Neuronal stem cell (in vitro differentiated cells): ENCODE measurements around the gene KEAP1.

Source experiments
- DNase-seq: peaks from one replicate; pipeline ENCODE4 v3.0.0-alpha.2; 2013; ENCODE audit warnings: low spot score
- H2AFZ ChIP-seq: one replicate; pipeline ENCODE4 v1.6.1; 2013; ENCODE audit warnings: mild to moderate bottlenecking, low read length, inconsistent platforms
- H2AK5ac ChIP-seq: 2 replicates; pipeline ENCODE4 v1.6.1; 2013; ENCODE audit warnings: low read depth, mild to moderate bottlenecking, inconsistent platforms, low read length, moderate library complexity, mixed read lengths
- H2BK120ac ChIP-seq: 2 replicates; pipeline ENCODE4 v1.6.1; 2013; ENCODE audit warnings: low read depth, mild to moderate bottlenecking, inconsistent platforms, low read length, moderate library complexity, mixed read lengths
- H2BK12ac ChIP-seq: one replicate; pipeline ENCODE4 v1.6.1; 2013; ENCODE audit warnings: low read length, inconsistent platforms
- H2BK15ac ChIP-seq: 2 replicates; pipeline ENCODE4 v1.6.1; 2013; ENCODE audit warnings: mild to moderate bottlenecking, low read length, inconsistent platforms, mixed read lengths
- H2BK5ac ChIP-seq: one replicate; pipeline ENCODE4 v1.6.1; 2013; ENCODE audit warnings: inconsistent platforms, mild to moderate bottlenecking, low read length, moderate library complexity
- H3K14ac ChIP-seq: one replicate; pipeline ENCODE4 v1.6.1; 2013; ENCODE audit warnings: low read length, inconsistent platforms
- H3K18ac ChIP-seq: 2 replicates; pipeline ENCODE4 v1.6.1; 2013; ENCODE audit warnings: low read length, inconsistent platforms
- H3K23ac ChIP-seq: 2 replicates; pipeline ENCODE4 v1.6.1; 2013; ENCODE audit warnings: low read depth, mild to moderate bottlenecking, mixed read lengths, low read length, inconsistent platforms; ENCODE audit not compliant: poor library complexity
- H3K27ac ChIP-seq: replicated peaks from 3 replicates; pipeline ENCODE4 v1.5.1; 2013; ENCODE audit warnings: low read length, inconsistent platforms
- H3K27me3 ChIP-seq, 3 experiments: 2 replicates each; pipeline ENCODE4 v1.6.1; 2013; ENCODE audit warnings: low read length in 3 of 3, mild to moderate bottlenecking in 2 of 3, inconsistent platforms in 1 of 3, low read depth in 1 of 3, mixed read lengths in 1 of 3, moderate library complexity in 1 of 3; ENCODE audit not compliant: control insufficient read depth in 3 of 3, insufficient read depth in 3 of 3
- H3K36me3 ChIP-seq, 2 donors: replicated peaks in 1 of 2; 2 replicates each; pipeline ENCODE4 v1.6.1; 2013; ENCODE audit warnings: low read length in 2 of 2; ENCODE audit not compliant: control insufficient read depth in 2 of 2, insufficient read depth in 2 of 2
- H3K4ac ChIP-seq: 2 replicates; pipeline ENCODE4 v1.6.1; 2013; ENCODE audit warnings: inconsistent platforms, mild to moderate bottlenecking, low read length, moderate library complexity
- H3K4me1 ChIP-seq, 2 donors: 1 replicate in 1 of 2; 2 replicates in 1 of 2; pipeline ENCODE4 v1.6.1; 2013; ENCODE audit warnings: low read length in 2 of 2, low read depth in 1 of 2; ENCODE audit not compliant: control insufficient read depth in 2 of 2, insufficient read depth in 1 of 2
- H3K4me2 ChIP-seq: one replicate; pipeline ENCODE4 v1.6.1; 2013; ENCODE audit warnings: mild to moderate bottlenecking, low read length, inconsistent platforms; ENCODE audit not compliant: insufficient read depth, poor library complexity, severe bottlenecking
- H3K4me3 ChIP-seq, 2 donors: 2 replicates each; pipeline ENCODE4 v1.5.1; 2013; ENCODE audit warnings: low read length in 2 of 2, mild to moderate bottlenecking in 2 of 2, inconsistent platforms in 1 of 2, moderate library complexity in 1 of 2
- H3K79me1 ChIP-seq: one replicate; pipeline ENCODE4 v1.6.1; 2013; ENCODE audit warnings: low read depth, mild to moderate bottlenecking, inconsistent platforms, low read length, moderate library complexity
- H3K9ac ChIP-seq: one replicate; pipeline ENCODE4 v1.6.1; 2013; ENCODE audit warnings: mild to moderate bottlenecking, low read depth, low read length, inconsistent platforms; ENCODE audit not compliant: poor library complexity
- H3K9me3 ChIP-seq, 2 donors: replicated peaks in 1 of 2; 2 replicates each; pipeline versions ENCODE3 to v1.6.1; 2013; ENCODE audit warnings: low read length in 2 of 2, mild to moderate bottlenecking in 2 of 2, inconsistent platforms in 1 of 2, low read depth in 1 of 2, mixed read lengths in 1 of 2, moderate library complexity in 1 of 2; ENCODE audit not compliant: control insufficient read depth in 2 of 2, insufficient read depth in 1 of 2
- H4K8ac ChIP-seq: one replicate; pipeline ENCODE4 v1.6.1; 2013; ENCODE audit warnings: low read depth, mild to moderate bottlenecking, inconsistent platforms, low read length, moderate library complexity
- H4K91ac ChIP-seq: one replicate; pipeline ENCODE4 v1.6.1; 2013; ENCODE audit warnings: low read length, low read depth, mild to moderate bottlenecking, inconsistent platforms; ENCODE audit not compliant: poor library complexity
- WGBS, 2 donors: extraction: QIAGEN DNeasy Blood & Tissue Kit; methylation state at CpG; one replicate each; pipeline ENCODE4 v1.1.7; 2013; ENCODE audit warnings: missing lambda C conversion rate in 2 of 2, mixed read lengths in 1 of 2; ENCODE audit not compliant: insufficient read length in 2 of 2, insufficient replicate concordance in 1 of 2; ENCODE audit errors: extremely low coverage in 2 of 2; 5-methylcytosine and 5-hydroxymethylcytosine counted together

Gene KEAP1

DNA sequence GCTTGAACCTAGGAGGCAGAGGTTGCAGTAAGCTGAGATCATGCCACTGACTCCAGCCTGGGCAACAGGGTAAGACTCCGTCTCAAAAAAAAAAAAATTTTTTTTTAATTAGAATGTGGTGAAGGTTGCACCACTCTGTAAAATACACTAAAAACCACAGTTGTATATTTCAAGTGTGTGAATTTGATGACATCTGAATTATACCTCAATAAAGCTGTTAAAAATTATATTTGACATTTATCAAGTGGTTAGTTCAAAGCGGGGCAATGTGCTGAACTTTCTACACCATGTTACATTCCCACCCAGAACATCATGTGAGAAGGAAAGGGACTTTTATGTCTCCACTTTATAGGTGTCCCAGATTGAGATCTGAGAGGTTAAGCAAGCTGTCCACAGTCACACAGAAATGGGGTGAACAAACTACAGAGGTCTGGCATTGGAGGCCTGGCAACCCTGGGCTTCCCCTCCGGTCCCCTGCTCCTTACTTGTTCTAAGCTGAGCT, 20.0 kb upstream of the KEAP1 start:
- H3K27me3 ChIP-seq: peaks cover 0 to 42% (median 8%) of the 10 kb centered on the region in 3 experiments
- no peak overlapping the region for H2AFZ ChIP-seq
- H2BK12ac ChIP-seq: no peak overlapping the region
- H3K9ac ChIP-seq: no peak overlapping the region
- H3K4me3 ChIP-seq: no peak overlapping the region
- no CpG with 5 or more reads among the region's 3 CpGs for WGBS, 2 donors
- no peak overlapping the region for H2BK120ac ChIP-seq
- no peaks in the 10 kb centered on the region for H3K9me3 ChIP-seq
- H3K18ac ChIP-seq: no peak overlapping the region
- H3K79me1 ChIP-seq: no peaks in the 10 kb centered on the region
- H3K14ac ChIP-seq: no peak overlapping the region
- DNase-seq: no peak
- H3K23ac ChIP-seq: no peak overlapping the region
- no peak overlapping the region for H3K4ac ChIP-seq
- peaks cover 2 to 6% of the 10 kb centered on the region in 2 donors for H3K4me1 ChIP-seq
- H4K8ac ChIP-seq: no peak overlapping the region
- H4K91ac ChIP-seq: no peak overlapping the region
- no peak overlapping the region for H2BK15ac ChIP-seq
- H2BK5ac ChIP-seq: no peak overlapping the region
- H3K4me2 ChIP-seq: no peak overlapping the region
- no peak overlapping the region for H3K27ac ChIP-seq
- H2AK5ac ChIP-seq: no peak overlapping the region
- H3K36me3 ChIP-seq: no peaks in the 10 kb centered on the region

DNA sequence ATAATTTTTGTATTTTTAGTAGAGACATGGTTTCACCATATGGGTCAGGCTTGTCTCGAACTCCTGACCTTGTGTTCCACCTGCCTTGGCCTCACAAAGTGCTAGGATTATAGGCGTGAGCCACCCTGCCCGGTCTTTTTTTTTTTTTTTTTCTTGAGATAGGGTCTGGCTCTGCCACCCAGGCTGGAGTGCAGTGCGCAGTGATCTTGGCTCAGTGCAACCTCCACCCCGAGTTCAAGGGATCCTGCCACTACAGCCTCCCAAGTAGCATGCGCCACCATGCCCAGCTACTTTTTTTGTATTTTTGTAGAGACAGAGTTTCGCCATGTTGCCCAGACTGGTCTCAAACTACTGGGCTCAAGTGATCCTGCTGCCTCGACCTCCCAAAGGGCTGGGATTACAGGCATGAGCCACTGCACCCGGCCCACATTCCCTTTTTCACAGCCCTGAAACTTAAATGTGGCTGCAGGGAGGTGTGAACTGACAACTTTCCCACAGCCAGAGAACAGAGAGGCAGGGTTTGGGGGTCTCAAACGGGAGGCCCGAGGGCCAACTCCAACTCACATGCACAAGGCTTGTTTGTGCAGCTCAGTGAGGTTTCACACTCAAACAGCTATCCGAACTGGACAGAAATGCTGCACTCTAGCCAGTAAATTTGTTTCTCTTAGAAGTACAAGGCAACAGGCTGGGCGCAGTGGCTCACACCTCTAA, 18.5 kb upstream of the KEAP1 start:
- no peak overlapping the region for H2BK15ac ChIP-seq
- H2BK120ac ChIP-seq: no peak overlapping the region
- H3K9ac ChIP-seq: no peak overlapping the region
- no peak for DNase-seq
- H3K14ac ChIP-seq: no peak overlapping the region
- H2AK5ac ChIP-seq: no peak overlapping the region
- no peak overlapping the region for H3K4me3 ChIP-seq
- H3K4ac ChIP-seq: no peak overlapping the region
- H4K91ac ChIP-seq: no peak overlapping the region
- no peaks in the 10 kb centered on the region for H3K36me3 ChIP-seq
- peaks cover 0 to 57% (median 23%) of the 10 kb centered on the region in 3 experiments for H3K27me3 ChIP-seq
- no peak overlapping the region for H3K27ac ChIP-seq
- peaks cover 2% of the 10 kb centered on the region for H3K79me1 ChIP-seq
- H3K23ac ChIP-seq: no peak overlapping the region
- no peak overlapping the region for H2AFZ ChIP-seq
- no peak overlapping the region for H2BK5ac ChIP-seq
- no peak overlapping the region for H4K8ac ChIP-seq
- H3K18ac ChIP-seq: no peak overlapping the region
- H3K4me2 ChIP-seq: no peak overlapping the region
- no CpG with 5 or more reads among the region's 13 CpGs for WGBS, 2 donors
- H2BK12ac ChIP-seq: no peak overlapping the region
- no peaks in the 10 kb centered on the region for H3K9me3 ChIP-seq
- peaks cover 11 to 14% of the 10 kb centered on the region in 2 donors for H3K4me1 ChIP-seq

- Histone ChIP-seq H4K91ac (no peak overlapping the region), H3K36me3 (no peaks in the 10 kb centered on the region), H3K9me3 (no peaks in the 10 kb centered on the region), H3K14ac (no peak overlapping the region), H3K4ac (no peak overlapping the region), H3K4me3 (no peak overlapping the region), H3K4me1 (peaks cover 11 to 17% of the 10 kb centered on the region in 2 donors), H2BK12ac (no peak overlapping the region), H3K4me2 (no peak overlapping the region), H3K9ac (no peak overlapping the region), H2BK5ac (no peak overlapping the region), H2AFZ (no peak overlapping the region), H3K27ac (no peak overlapping the region), H3K79me1 (peaks cover 2% of the 10 kb centered on the region), H2BK15ac (no peak overlapping the region), H3K27me3 (peaks cover 0 to 66% (median 29%) of the 10 kb centered on the region in 3 experiments), H2AK5ac (no peak overlapping the region), H3K23ac (peak overlapping the region; percentile 65), H3K18ac (no peak overlapping the region), H4K8ac (no peak overlapping the region), H2BK120ac (no peak overlapping the region)
- DNase-seq: no peak
- WGBS, 2 donors: no CpG with 5 or more reads among the region's 15 CpGs
These were observed 17.6 kb upstream of the KEAP1 start for GRCh38 chr19:10520652-10521318.

DNA sequence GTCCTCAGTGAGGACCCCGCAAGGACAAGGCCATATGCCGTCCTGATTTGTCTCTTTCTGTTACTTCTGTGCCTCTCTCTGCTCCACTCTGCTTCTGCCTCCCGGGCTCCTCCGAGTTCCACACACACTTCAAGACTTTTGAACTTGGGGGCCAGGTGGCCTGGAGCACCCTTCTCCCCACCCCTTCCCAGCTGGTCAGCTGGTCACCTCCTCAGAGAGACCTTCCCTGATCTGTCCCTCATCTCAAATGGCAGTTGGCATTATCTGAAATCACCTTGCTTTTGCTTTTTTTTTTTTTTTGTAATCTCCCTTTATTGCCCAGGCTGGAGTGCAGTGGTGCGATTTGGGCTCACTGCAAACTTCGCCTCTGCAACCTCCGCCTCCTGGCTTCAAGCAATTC, 16.3 kb upstream of the KEAP1 start:
- WGBS, 2 donors: no CpG with 5 or more reads among the region's 7 CpGs
- H3K4ac ChIP-seq: no peak overlapping the region
- no peak overlapping the region for H2AK5ac ChIP-seq
- H3K4me2 ChIP-seq: no peak overlapping the region
- H2BK120ac ChIP-seq: no peak overlapping the region
- no peak overlapping the region for H3K9ac ChIP-seq
- no peak overlapping the region for H4K91ac ChIP-seq
- H3K18ac ChIP-seq: no peak overlapping the region
- H2BK15ac ChIP-seq: no peak overlapping the region
- H3K27me3 ChIP-seq: peaks cover 0 to 79% (median 35%) of the 10 kb centered on the region in 3 experiments
- H3K9me3 ChIP-seq: no peaks in the 10 kb centered on the region
- no peak for DNase-seq
- H3K27ac ChIP-seq: no peak overlapping the region
- no peak overlapping the region for H2AFZ ChIP-seq
- no peak overlapping the region for H2BK5ac ChIP-seq
- H3K36me3 ChIP-seq: no peaks in the 10 kb centered on the region
- no peak overlapping the region for H3K23ac ChIP-seq
- H2BK12ac ChIP-seq: no peak overlapping the region
- H4K8ac ChIP-seq: no peak overlapping the region
- H3K79me1 ChIP-seq: peaks cover 2% of the 10 kb centered on the region
- peaks cover 11 to 17% of the 10 kb centered on the region in 2 donors for H3K4me1 ChIP-seq
- no peak overlapping the region for H3K14ac ChIP-seq
- no peak overlapping the region for H3K4me3 ChIP-seq
